ENCODE measurements around the gene CENPE.

The CENPE gene

DNA sequence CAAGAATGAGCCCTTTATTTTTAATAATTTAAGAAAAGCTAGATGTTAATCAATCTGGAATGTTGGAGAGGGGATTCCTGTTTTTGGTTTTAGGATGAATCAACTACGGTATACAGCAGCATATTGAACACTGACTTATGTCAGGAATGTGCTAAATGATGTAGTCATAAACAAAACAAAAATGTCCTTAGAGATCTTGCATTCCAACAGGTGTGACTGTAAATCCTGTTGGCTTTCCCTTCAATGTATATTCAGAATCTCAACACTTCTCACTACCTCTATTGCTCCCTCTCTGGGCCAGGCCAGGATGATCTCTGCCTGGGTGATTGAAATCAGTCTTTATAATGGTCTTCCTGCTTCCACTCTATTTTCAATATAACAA is 60.7 kb downstream of the CENPE start:
- Histone ChIP-seq H3K4me3 (no peak overlapping the region), H3K27ac (no peak overlapping the region)

DNA sequence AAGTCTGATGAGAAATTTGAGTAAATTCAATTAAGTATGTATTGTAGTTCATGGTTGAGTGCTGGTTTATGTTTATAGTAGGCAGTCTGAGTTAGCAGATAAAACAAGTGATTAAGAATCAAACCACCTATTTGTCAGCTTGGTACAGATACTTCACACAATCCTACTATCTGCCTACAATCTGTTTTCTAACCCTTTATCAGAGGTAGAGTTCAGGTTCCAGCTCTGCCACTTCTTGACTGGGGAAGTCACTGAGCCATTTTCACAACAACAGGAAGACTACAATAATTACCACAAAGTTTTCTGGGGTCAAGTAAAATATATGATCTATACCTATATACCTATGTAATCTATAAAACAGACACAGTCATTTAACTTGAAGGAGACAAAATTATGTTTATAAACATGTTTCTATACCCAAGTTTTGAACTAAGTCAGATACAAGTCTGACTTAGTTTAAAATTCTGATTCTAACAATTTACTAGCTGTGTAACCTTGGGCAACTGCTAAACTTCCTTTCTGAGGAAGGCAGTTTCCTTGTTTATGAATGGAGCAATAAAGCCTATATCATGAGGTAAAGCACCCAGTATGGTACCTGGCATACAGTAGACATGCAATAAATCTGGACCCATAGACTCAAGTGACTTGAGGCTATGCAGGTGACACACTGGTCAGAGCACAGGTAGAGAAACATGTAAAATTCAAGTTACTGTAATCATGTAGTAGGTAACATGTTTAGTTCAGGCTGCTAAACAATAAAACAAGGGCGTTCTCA is 61.3 kb downstream of the CENPE start:
- Histone ChIP-seq H3K4me3 (no peak overlapping the region), H3K27ac (no peak overlapping the region)

- H3K4me3 ChIP-seq = no peak overlapping the region
- H3K27ac ChIP-seq = no peak overlapping the region
Measured at GRCh38 chr4:103129174-103129573, 69.0 kb downstream of the CENPE start.

- Histone ChIP-seq H3K27ac (no peak overlapping the region), H3K4me3 (no peak overlapping the region)
Measured at GRCh38 chr4:103126126-103126525, 72.0 kb downstream of the CENPE start.

- no peak overlapping the region for H3K27ac ChIP-seq
- H3K4me3 ChIP-seq = no peak overlapping the region
Measured at GRCh38 chr4:103123114-103123513, 75.0 kb downstream of the CENPE start.

GRCh38 chr4:103118166-103118565 is 80.0 kb downstream of the CENPE start:
- Histone ChIP-seq H3K4me3 (no peak overlapping the region), H3K27ac (no peak overlapping the region)

DNA sequence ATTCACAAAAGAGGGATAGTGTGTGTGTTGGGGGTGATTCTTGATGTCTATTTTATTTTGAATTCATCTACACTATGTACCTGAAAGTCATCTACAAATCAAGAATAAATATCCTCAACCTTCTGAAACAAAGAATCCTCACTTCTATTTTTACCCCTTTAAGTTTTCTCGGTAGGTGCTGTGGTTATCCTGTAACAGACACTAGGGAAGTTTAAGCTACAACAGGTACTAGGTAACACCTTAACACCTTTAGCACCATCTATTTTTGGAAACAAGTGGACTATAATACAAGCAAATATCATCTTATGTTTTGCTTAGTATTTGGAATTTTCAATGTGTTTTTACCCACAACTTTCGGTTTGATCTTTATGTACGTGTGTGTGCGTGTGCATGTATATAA is 86.5 kb downstream of the CENPE start:
- Histone ChIP-seq H3K4me3 (no peak overlapping the region), H3K27ac (no peak overlapping the region)

GRCh38 chr4:103108542-103108941 is 89.6 kb downstream of the CENPE start:
- Histone ChIP-seq H3K4me3 (no peak overlapping the region), H3K27ac (no peak overlapping the region)

- H3K4me3 ChIP-seq = no peak overlapping the region
- H3K27ac ChIP-seq = no peak overlapping the region
Measured at GRCh38 chr4:103105558-103106356, 92.4 kb downstream of the CENPE start.

- Histone ChIP-seq H3K27ac (no peak overlapping the region), H3K4me3 (no peak overlapping the region)
Measured at GRCh38 chr4:103104886-103105285, 93.3 kb downstream of the CENPE start.

- Histone ChIP-seq H3K27ac (no peak overlapping the region), H3K4me3 (no peak overlapping the region)
Measured at GRCh38 chr4:103100691-103101090, 97.5 kb downstream of the CENPE start.

DNA sequence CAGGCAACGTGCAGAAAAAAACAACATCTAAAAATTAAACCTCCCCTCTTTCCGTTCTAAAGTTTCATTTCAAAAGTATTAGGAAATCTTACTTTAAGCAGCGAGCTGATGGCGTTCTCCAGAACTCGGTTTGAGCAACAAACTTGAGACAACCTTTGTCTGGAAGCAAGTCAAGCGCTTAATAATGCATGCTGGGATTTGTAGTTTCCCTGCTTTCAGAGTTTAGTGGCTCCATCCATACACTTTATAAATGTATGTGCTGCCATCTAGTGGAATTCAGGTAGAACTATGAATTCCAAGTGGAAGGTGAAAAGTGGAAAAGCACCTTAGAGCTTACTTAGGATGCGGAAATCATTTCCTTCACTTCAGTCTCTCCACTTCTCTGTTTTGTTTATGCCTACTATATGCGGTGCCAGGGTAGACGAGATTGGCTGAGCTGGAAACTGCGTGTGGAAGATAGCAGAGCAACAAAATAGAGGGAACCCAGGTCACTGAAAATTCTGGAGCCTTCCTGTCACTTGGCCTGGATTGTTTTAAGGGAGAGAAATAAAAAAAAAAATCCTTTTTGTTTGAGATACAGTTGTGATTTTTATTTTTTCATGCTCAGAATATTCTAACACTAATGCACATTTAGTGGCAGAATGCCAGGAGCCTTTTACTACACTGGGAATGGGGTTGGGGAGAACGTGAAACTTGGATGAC is 98.3 kb downstream of the CENPE start, which contains the start of gene BDH2:
Gene BDH2 (minus strand): TSS at position 144 of the 702 bp plus-strand sequence. CDS start 3,580 bp downstream, outside the sequence.
- peak within 1 kb of the TSS; percentile 32 to 46 (median 41) for H3K4me3 ChIP-seq
- peak within 1 kb of the TSS in 20 of 21 experiments; percentile 10 to 81 (median 68) for H3K27ac ChIP-seq

GRCh38 chr4:103098756-103099440 is 99.2 kb downstream of the CENPE start:
- peak overlapping the region in 20 of 21 experiments; percentile 10 to 81 (median 68) for H3K27ac ChIP-seq

GRCh38 chr4:103098341-103098740 is 99.8 kb downstream of the CENPE start:
- Histone ChIP-seq H3K4me3 (peak overlapping the region in 1 of 7 experiments; percentile 46), H3K27ac (peak overlapping the region in 7 of 21 experiments; percentile 1 to 81 (median 75))

More at GRCh38 chr4:103098756-103099440, 99.2 kb downstream of the CENPE start:
- peak overlapping the region; percentile 32 to 46 (median 41) for H3K4me3 ChIP-seq

DNA sequence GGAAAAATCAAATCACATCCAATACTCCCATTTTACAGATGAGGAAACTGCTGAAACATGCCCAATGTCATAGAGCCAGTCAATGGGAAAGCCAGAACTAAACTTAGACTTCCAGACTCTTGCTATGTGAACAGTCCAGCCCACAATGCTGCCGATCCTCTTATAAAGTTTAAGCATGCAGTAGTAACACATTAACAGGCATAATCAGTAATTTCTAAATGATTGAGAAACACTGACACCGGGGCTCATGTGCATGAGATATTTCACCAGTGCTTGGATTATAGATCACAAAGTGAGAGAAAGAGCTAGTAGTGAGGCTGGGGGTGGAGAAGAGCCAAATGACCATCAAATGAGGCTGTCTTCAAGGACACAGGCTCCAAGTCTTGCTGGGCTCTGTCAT is 101.0 kb downstream of the CENPE start:
- H3K27ac ChIP-seq = no peak overlapping the region
- H3K4me3 ChIP-seq = no peak overlapping the region

DNA sequence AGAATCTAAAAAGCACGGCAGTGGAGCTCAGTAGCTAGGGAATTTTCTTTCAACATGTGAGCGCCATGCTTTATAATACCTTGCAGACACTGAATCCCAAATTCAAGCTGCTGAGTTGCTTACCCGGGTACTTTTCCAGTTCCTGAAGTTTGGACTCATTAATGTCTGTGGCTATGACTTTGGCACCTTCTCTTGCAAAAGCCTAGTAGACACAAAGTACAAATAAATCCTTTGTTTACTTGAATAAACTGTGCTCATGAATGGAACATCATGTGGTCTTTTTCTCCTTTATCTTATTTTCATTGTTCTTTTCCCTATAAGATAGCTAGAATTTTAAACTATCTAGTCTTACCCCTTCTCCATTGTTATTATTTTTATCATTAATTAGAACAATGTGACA is 103.1 kb downstream of the CENPE start:
- no peak overlapping the region for H3K27ac ChIP-seq
- H3K4me3 ChIP-seq = no peak overlapping the region

GRCh38 chr4:103092245-103092644 is 105.9 kb downstream of the CENPE start:
- no peak overlapping the region for H3K4me3 ChIP-seq
- no peak overlapping the region for H3K27ac ChIP-seq

DNA sequence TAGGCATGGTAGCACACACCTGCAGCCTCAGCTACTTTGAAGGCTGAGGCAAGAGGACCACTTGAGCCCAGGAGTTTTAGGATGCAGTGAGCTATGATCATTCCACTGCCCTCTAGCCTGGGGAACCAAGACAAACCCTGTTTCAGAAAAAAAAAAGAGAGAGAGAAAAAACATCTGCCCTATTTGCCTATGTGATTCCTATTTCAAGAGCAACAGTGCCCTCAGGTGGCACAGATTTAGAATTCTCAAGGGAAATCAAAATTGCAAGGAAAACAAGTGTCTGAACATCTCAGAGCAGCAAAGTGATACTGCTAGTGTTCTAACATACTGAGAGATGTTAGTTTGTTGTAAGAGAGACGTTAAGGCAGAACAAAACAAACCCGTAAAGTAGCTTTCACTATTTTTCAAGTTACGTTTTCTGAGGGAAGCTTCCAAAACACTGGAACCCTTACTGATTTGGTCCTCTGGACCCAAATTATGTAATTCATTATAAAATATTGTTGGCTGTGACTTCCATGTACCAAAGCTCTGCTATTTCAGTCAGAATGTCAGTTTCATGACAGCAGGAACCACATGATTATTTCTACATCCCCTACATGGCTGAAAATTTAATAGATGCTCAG is 106.4 kb downstream of the CENPE start:
- no peak overlapping the region for H3K4me3 ChIP-seq
- no peak overlapping the region for H3K27ac ChIP-seq

- Histone ChIP-seq H3K27ac (no peak overlapping the region), H3K4me3 (no peak overlapping the region)
Measured at GRCh38 chr4:103089481-103089880, 108.7 kb downstream of the CENPE start.
